HG03571 (cell line): ENCODE data around the gene LRRC4C.

Experiments used
- ATAC-seq: cut with Tn5 transposase; IDR thresholded peaks from one replicate; pipeline ENCODE4 v1.9.1; 2021; ENCODE audit not compliant: unreplicated experiment

The LRRC4C gene

GRCh38 chr11:41333357-41333756 is 126.1 kb downstream of the LRRC4C start:
- no peak for ATAC-seq

GRCh38 chr11:41328324-41328723 is 131.1 kb downstream of the LRRC4C start:
- no peak for ATAC-seq

GRCh38 chr11:41323446-41323845 is 136.0 kb downstream of the LRRC4C start:
- no peak for ATAC-seq

GRCh38 chr11:41320653-41321052 is 138.8 kb downstream of the LRRC4C start:
- no peak for ATAC-seq

GRCh38 chr11:41320238-41320637 is 139.2 kb downstream of the LRRC4C start:
- ATAC-seq = no peak

GRCh38 chr11:41319434-41319833 is 140.0 kb downstream of the LRRC4C start:
- ATAC-seq = no peak

- no peak for ATAC-seq
Observed at GRCh38 chr11:41316751-41317150, 142.7 kb downstream of the LRRC4C start.

- no peak for ATAC-seq
Observed at GRCh38 chr11:41313226-41313625, 146.2 kb downstream of the LRRC4C start.

GRCh38 chr11:41309716-41310115 is 149.7 kb downstream of the LRRC4C start:
- ATAC-seq = peak; percentile 22

GRCh38 chr11:41309111-41309522 is 150.3 kb downstream of the LRRC4C start:
- peak; percentile 85 for ATAC-seq

GRCh38 chr11:41308286-41308685 is 151.2 kb downstream of the LRRC4C start:
- no peak for ATAC-seq

GRCh38 chr11:41307296-41308080 is 152.0 kb downstream of the LRRC4C start:
- no peak for ATAC-seq

- ATAC-seq = no peak
Observed at GRCh38 chr11:41306431-41306830, 153.0 kb downstream of the LRRC4C start.

GRCh38 chr11:41301023-41301422 is 158.4 kb downstream of the LRRC4C start:
- ATAC-seq = no peak

- no peak for ATAC-seq
Observed at GRCh38 chr11:41289408-41289807, 170.0 kb downstream of the LRRC4C start.

GRCh38 chr11:41286751-41287150 is 172.7 kb downstream of the LRRC4C start:
- no peak for ATAC-seq

GRCh38 chr11:41284354-41284753 is 175.1 kb downstream of the LRRC4C start:
- no peak for ATAC-seq

GRCh38 chr11:41283191-41283930 is 176.1 kb downstream of the LRRC4C start:
- no peak for ATAC-seq

- ATAC-seq = no peak
Observed at GRCh38 chr11:41282395-41282794, 177.1 kb downstream of the LRRC4C start.

- no peak for ATAC-seq
Observed at GRCh38 chr11:41281131-41281742, 178.2 kb downstream of the LRRC4C start.

GRCh38 chr11:41274831-41275230 is 184.6 kb downstream of the LRRC4C start:
- no peak for ATAC-seq

- no peak for ATAC-seq
Observed at GRCh38 chr11:41273908-41274307, 185.5 kb downstream of the LRRC4C start.
